Activated CD8-positive, alpha-beta memory T cell treated with anti-CD3 and anti-CD28 coated beads for 36 hours (primary cell): Measurements from ENCODE around the gene PTCD3. TPM values are rescaled to one million over a fixed set of nuclear protein-coding genes. Genes with fewer than 3 reads are reported as not detected.

Experiments
- CTCF ChIA-PET: fragments of 350-600 bp; sonication (Branson Sonifier 250); formaldehyde crosslinking; loops from one replicate; lab custom pipeline; 2021; ENCODE audit warnings: antibody characterized with exemption; lab: Charles Lee
- POLR2A ChIA-PET: fragments of 350-600 bp; sonication (Branson Sonifier 250); formaldehyde crosslinking; loops from one replicate; lab custom pipeline; 2021; ENCODE audit warnings: antibody characterized with exemption; lab: Charles Lee
- total RNA-seq, 2 experiments: library from RNA; stranded (reverse); gene quantifications; one replicate each; pipeline ENCODE4 v1.2.3, GENCODE V29; 2021

Gene PTCD3
- total RNA-seq, 2 experiments from 2014 or later: 156 to 167 TPM

- ChIA-PET POLR2A (no interaction called here), CTCF (interaction anchor here (0.7 to 2.7 kb wide), 12 partner anchors 10 to 252 kb away, joined by 3 to 23 read pairs (median 5); partner anchors contain the start of gene ST3GAL5)
Observed at GRCh38 chr2:86078774-86079545, 27.1 kb upstream of the PTCD3 start.

GRCh38 chr2:86079981-86080911 lies 25.8 kb upstream of the PTCD3 start:
- POLR2A ChIA-PET: interaction anchor here (0.8 kb wide), 1 partner anchor 361 kb away, joined by 3 read pairs; the partner anchor contains the start of gene KDM3A
- CTCF ChIA-PET: interaction anchor here (0.5 to 2.7 kb wide), 23 partner anchors 8 to 401 kb away, joined by 3 to 23 read pairs (median 4); partner anchors contain the start of genes POLR1A, PTCD3 and ST3GAL5

GRCh38 chr2:86081724-86082123 lies 24.3 kb upstream of the PTCD3 start:
- ChIA-PET CTCF (interaction anchor here (0.7 kb wide), 1 partner anchor 178 kb away, joined by 3 read pairs; no protein-coding TSS in a partner anchor), POLR2A (no interaction called here)

GRCh38 chr2:86082756-86083155 lies 23.3 kb upstream of the PTCD3 start:
- POLR2A ChIA-PET: no interaction called here
- CTCF ChIA-PET: interaction anchor here (1.2 kb wide), 1 partner anchor 194 kb away, joined by 3 read pairs; the partner anchor contains the start of gene ST3GAL5

GRCh38 chr2:86087936-86088850 lies 17.8 kb upstream of the PTCD3 start:
- POLR2A ChIA-PET: no interaction called here
- CTCF ChIA-PET: interaction anchor here (0.7 to 2.0 kb wide), 4 partner anchors 8 to 200 kb away, joined by 3 to 7 read pairs (median 4); no protein-coding TSS in a partner anchor

- CTCF ChIA-PET: no interaction called here
Observed at GRCh38 chr2:86094229-86094628, 11.8 kb upstream of the PTCD3 start.

GRCh38 chr2:86097114-86097896 lies 8.7 kb upstream of the PTCD3 start:
- ChIA-PET POLR2A (no interaction called here), CTCF (no interaction called here)

More at GRCh38 chr2:86094229-86094628, 11.8 kb upstream of the PTCD3 start:
- POLR2A ChIA-PET: no interaction called here

GRCh38 chr2:86097913-86098312 lies 8.1 kb upstream of the PTCD3 start:
- ChIA-PET POLR2A (no interaction called here), CTCF (no interaction called here)

GRCh38 chr2:86102157-86102556 lies 3.9 kb upstream of the PTCD3 start:
- ChIA-PET POLR2A (no interaction called here), CTCF (no interaction called here)

- ChIA-PET CTCF (interaction anchor here (0.6 to 1.8 kb wide), 4 partner anchors 25 to 511 kb away, joined by 3 to 6 read pairs (median 4); no protein-coding TSS in a partner anchor), POLR2A (interaction anchor here (0.8 to 1.1 kb wide), 7 partner anchors 9 to 398 kb away, joined by 3 to 5 read pairs (median 3); partner anchors contain the start of gene KDM3A)
Observed at GRCh38 chr2:86105252-86105968, 625 bp upstream of the PTCD3 start, which contains the start of gene POLR1A. Gene POLR1A (minus strand): TSS chr2:86105886. CDS start chr2:86105776, 110 bp downstream.

- ChIA-PET POLR2A (interaction anchor here (0.5 to 1.3 kb wide), 3 partner anchors 108 to 568 kb away, joined by 3 to 4 read pairs (median 3); partner anchors contain the start of gene MAT2A), CTCF (interaction anchor here (1.6 kb wide), 1 partner anchor 513 kb away, joined by 3 read pairs; no protein-coding TSS in a partner anchor)
Observed at GRCh38 chr2:86107031-86107430, 996 bp downstream of the PTCD3 start.

GRCh38 chr2:86118130-86118529 lies 12.1 kb downstream of the PTCD3 start:
- ChIA-PET CTCF (interaction anchor here (1.1 kb wide), 1 partner anchor 38 kb away, joined by 4 read pairs; no protein-coding TSS in a partner anchor), POLR2A (no interaction called here)

- POLR2A ChIA-PET: no interaction called here
- CTCF ChIA-PET: no interaction called here
Observed at GRCh38 chr2:86123328-86123925, 17.4 kb downstream of the PTCD3 start.

GRCh38 chr2:86124683-86125082 lies 18.6 kb downstream of the PTCD3 start:
- ChIA-PET CTCF (no interaction called here), POLR2A (no interaction called here)

GRCh38 chr2:86134709-86135108 lies 28.7 kb downstream of the PTCD3 start:
- ChIA-PET POLR2A (no interaction called here), CTCF (no interaction called here)

GRCh38 chr2:86135653-86136052 lies 29.6 kb downstream of the PTCD3 start:
- POLR2A ChIA-PET: no interaction called here
- CTCF ChIA-PET: no interaction called here
